ENCODE measurements around the gene METAP2. TPM values are rescaled to one million over a fixed set of nuclear protein-coding genes. Genes with fewer than 3 reads are reported as not detected.

The METAP2 gene
- total and polyA plus RNA-seq, 2 experiments from 2014 or later = 111 to 159 TPM

GRCh38 chr12:95544756-95545155 lies 70.8 kb downstream of the METAP2 start:
- H3K27me3 Mint-ChIP-seq (ENCODE audit: insufficient read depth, low read depth, poor library complexity) = peaks cover 19% of the 10 kb centered on the region
- Histone ChIP-seq H3K27me3 (ENCODE audit: insufficient read depth) (no peaks in the 10 kb centered on the region), H3K9me2 (ENCODE audit: insufficient read depth) (no peaks in the 10 kb centered on the region), H3K79me2 (replicated peaks; ENCODE audit: insufficient read depth) (peaks cover 94% of the 10 kb centered on the region), H2AFZ (no peak overlapping the region), H4K20me1 (replicated peaks; ENCODE audit: insufficient read depth) (peaks cover 18% of the 10 kb centered on the region), H3K4me2 (peak overlapping the region; percentile 81), H3F3A (replicated peaks; ENCODE audit: low read depth) (peaks cover 7% of the 10 kb centered on the region; the same call in 1 of the 2 replicates), H3K36me3 (ENCODE audit: insufficient read depth) (no peaks in the 10 kb centered on the region), H3K4me1 (ENCODE audit: insufficient read depth) (peaks cover 37% of the 10 kb centered on the region), H3K4me3 (peak overlapping the region; percentile 84), H3K27ac (ENCODE audit: low read depth) (peak overlapping the region; percentile 87)
- H3K9me3 Mint-ChIP-seq = peaks cover 9% of the 10 kb centered on the region; the same call in 2 of the 3 replicates
- no peak overlapping the region for H3K27ac Mint-ChIP-seq
- no peak for DNase-seq (ENCODE audit: low spot score)
- peak overlapping the region; percentile 100 for H3K4me3 Mint-ChIP-seq
- no peak for ATAC-seq
- peaks cover 69% of the 10 kb centered on the region for H3K36me3 Mint-ChIP-seq (ENCODE audit: low read depth)
- peaks cover 36% of the 10 kb centered on the region for H3K4me1 Mint-ChIP-seq
- no peak for TF ChIP-seq REST (IDR thresholded peaks at IDR 0.05; ENCODE audit: unreplicated experiment)
- TF ChIP-seq ZNF114 (CRISPR knock-in tag; IDR thresholded peaks at IDR 0.05) = no peak
- no peak for TF ChIP-seq ETS1 (IDR thresholded peaks at IDR 0.05)
- no peak for TF ChIP-seq STAT1 (IDR thresholded peaks at IDR 0.05; ENCODE audit: unreplicated experiment)
- TF ChIP-seq POLR2AphosphoS5 (IDR thresholded peaks at IDR 0.05; ENCODE audit: low read depth) = no peak
- TF ChIP-seq JUNB (IDR thresholded peaks at IDR 0.05; ENCODE audit: unreplicated experiment) = no peak
- TF ChIP-seq ZNF331 (CRISPR knock-in tag; IDR thresholded peaks at IDR 0.05; ENCODE audit: low read depth) = no peak
- no peak for TF ChIP-seq EZH2 (IDR thresholded peaks at IDR 0.05; ENCODE audit: low read depth, unreplicated experiment)
- TF ChIP-seq EZH2phosphoT487 (IDR thresholded peaks at IDR 0.05; ENCODE audit: unreplicated experiment) = no peak
- TF ChIP-seq CTCF (conservative IDR thresholded peaks at IDR 0.05; ENCODE audit: low read depth in 2 of 2) = no peak
- TF ChIP-seq NANOG (IDR thresholded peaks at IDR 0.05; ENCODE audit: borderline replicate concordance) = no peak
- no peak for TF ChIP-seq CREB1 (CRISPR knock-in tag; IDR thresholded peaks at IDR 0.05; ENCODE audit: low read depth)
- TF ChIP-seq ZNF462 (CRISPR knock-in tag; IDR thresholded peaks at IDR 0.05) = no peak

Data from GM23338 (cell line).